B cell (primary cell): Measurements from ENCODE around the gene DSTYK.

Source experiments
- EZH2 ChIP-seq: IDR thresholded peaks from 2 replicates; pipeline ENCODE4 v1.6.1; 2012; ENCODE audit warnings: borderline replicate concordance, low read depth, mild to moderate bottlenecking, moderate library complexity, low read length; ENCODE audit not compliant: insufficient read depth, poor library complexity, severe bottlenecking
- TF ChIP-seq, protein P1 (sequence below): fragments of 200-600 bp; IDR thresholded peaks from one replicate; pipeline ENCODE4 v1.8.0; 2022; ENCODE audit warnings: antibody characterized with exemption, mild to moderate bottlenecking

DNA sequence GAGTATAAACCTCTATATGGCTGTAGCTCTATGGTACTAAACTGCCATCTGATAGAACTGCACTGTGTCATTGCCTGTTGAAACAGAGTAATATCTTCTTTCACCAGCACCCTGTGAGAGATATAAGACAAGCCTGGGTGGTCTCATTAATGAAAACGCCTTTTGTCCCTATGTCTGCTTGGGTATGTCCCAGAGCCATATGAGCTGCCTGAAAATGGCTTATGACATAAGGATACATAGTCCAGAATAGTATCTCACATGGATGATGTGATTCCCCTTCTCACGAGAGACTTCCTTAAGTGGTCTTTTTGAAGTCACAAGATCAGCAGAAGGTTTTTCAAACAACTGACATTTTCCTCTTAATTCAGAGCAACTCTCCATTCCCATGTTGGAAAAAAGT, 8.9 kb upstream of the DSTYK start:
- TF ChIP-seq, protein P1, sequence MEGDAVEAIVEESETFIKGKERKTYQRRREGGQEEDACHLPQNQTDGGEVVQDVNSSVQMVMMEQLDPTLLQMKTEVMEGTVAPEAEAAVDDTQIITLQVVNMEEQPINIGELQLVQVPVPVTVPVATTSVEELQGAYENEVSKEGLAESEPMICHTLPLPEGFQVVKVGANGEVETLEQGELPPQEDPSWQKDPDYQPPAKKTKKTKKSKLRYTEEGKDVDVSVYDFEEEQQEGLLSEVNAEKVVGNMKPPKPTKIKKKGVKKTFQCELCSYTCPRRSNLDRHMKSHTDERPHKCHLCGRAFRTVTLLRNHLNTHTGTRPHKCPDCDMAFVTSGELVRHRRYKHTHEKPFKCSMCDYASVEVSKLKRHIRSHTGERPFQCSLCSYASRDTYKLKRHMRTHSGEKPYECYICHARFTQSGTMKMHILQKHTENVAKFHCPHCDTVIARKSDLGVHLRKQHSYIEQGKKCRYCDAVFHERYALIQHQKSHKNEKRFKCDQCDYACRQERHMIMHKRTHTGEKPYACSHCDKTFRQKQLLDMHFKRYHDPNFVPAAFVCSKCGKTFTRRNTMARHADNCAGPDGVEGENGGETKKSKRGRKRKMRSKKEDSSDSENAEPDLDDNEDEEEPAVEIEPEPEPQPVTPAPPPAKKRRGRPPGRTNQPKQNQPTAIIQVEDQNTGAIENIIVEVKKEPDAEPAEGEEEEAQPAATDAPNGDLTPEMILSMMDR = no peak
- no peak for TF ChIP-seq EZH2
